DOHH2 (cell line): Measurements from ENCODE around the gene SLC35A3.

Experiments
- H3F3A ChIP-seq: fragments of 200-600 bp; sonication (generic), shearing (Covaris generic); 2 replicates; pipeline ENCODE4 v1.6.0; 2016; ENCODE audit warnings: antibody characterized with exemption, mild to moderate bottlenecking; ENCODE audit not compliant: control insufficient read depth, insufficient read depth
- H3K27ac ChIP-seq: fragments of 200-600 bp; sonication (generic); 2 replicates; pipeline ENCODE4 v1.5.1; 2014; ENCODE audit warnings: low read depth, mild to moderate bottlenecking, low read length, moderate library complexity
- H3K27me3 ChIP-seq: fragments of 200-600 bp; sonication (generic); 2 replicates; pipeline ENCODE4 v1.6.1; 2014; ENCODE audit warnings: mild to moderate bottlenecking, low read length, mixed read lengths; ENCODE audit not compliant: control insufficient read depth
- H3K36me3 ChIP-seq: fragments of 200-600 bp; sonication (generic); 2 replicates; pipeline ENCODE4 v1.6.1; 2014; ENCODE audit warnings: mild to moderate bottlenecking, low read length, moderate library complexity, mixed read lengths; ENCODE audit not compliant: control insufficient read depth
- H3K4me1 ChIP-seq: fragments of 200-600 bp; sonication (generic); 2 replicates; pipeline ENCODE4 v1.6.1; 2014; ENCODE audit warnings: mild to moderate bottlenecking, low read length, mixed read lengths; ENCODE audit not compliant: control insufficient read depth
- H3K4me2 ChIP-seq: fragments of 200-600 bp; sonication (generic); 2 replicates; pipeline ENCODE4 v1.6.0; 2014; ENCODE audit warnings: mild to moderate bottlenecking, low read length, moderate library complexity
- H3K4me3 ChIP-seq: fragments of 200-600 bp; sonication (generic); 2 replicates; pipeline ENCODE4 v1.5.1; 2014; ENCODE audit warnings: mild to moderate bottlenecking, low read length, mixed read lengths
- H3K79me2 ChIP-seq: fragments of 200-600 bp; sonication (generic); 2 replicates; pipeline ENCODE4 v1.6.1; 2014; ENCODE audit warnings: mild to moderate bottlenecking, low read length, mixed read lengths; ENCODE audit not compliant: control insufficient read depth
- H3K9me2 ChIP-seq: fragments of 200-600 bp; sonication (generic); replicated peaks from 2 replicates; pipeline ENCODE4 v1.6.1; 2014; ENCODE audit warnings: mild to moderate bottlenecking, low read length, mixed read lengths; ENCODE audit not compliant: control insufficient read depth
- H3K9me3 ChIP-seq: fragments of 200-600 bp; sonication (generic); 2 replicates; pipeline ENCODE4 v1.6.1; 2014; ENCODE audit warnings: antibody characterized with exemption, low read length, mixed read lengths; ENCODE audit not compliant: control insufficient read depth, insufficient read depth
- H4K20me1 ChIP-seq: fragments of 200-600 bp; sonication (generic); 2 replicates; pipeline ENCODE4 v1.6.0; 2014; ENCODE audit warnings: low read depth, mild to moderate bottlenecking, antibody characterized with exemption, low read length, moderate library complexity; ENCODE audit not compliant: control insufficient read depth, insufficient read depth
- EZH2phosphoT487 ChIP-seq: fragments of 200-600 bp; sonication (generic); IDR thresholded peaks from 2 replicates; pipeline ENCODE4 v1.6.1; 2017; ENCODE audit warnings: borderline replicate concordance, mild to moderate bottlenecking, antibody characterized with exemption, low read length, moderate library complexity, mixed read lengths
- TF ChIP-seq, protein P1 (sequence below): fragments of 200-600 bp; sonication (generic); IDR thresholded peaks from one replicate; pipeline ENCODE4 v1.5.1; 2014; ENCODE audit warnings: antibody characterized with exemption, mild to moderate bottlenecking, low read depth, low read length; ENCODE audit not compliant: poor library complexity, severe bottlenecking

SLC35A3 gene

DNA sequence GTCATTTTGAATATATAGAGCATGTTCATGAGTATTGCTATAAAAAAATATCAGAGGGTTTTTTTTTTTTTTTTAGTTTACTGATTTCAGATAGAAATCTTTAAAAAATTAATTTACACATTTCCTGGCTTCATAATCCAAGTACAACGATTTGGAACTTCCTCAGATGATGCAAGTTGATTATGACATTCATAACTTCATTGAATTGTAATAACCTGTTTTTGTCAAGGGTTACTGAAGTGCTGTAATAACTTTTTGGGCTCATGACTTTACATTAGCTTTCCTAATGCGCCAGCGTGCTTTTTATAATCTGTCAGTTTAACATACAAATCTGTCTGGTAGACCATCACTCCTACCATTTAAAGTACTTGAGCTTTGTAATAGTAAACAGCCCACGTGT, 81.6 kb downstream of the SLC35A3 start:
- Histone ChIP-seq H3K79me2 (peaks cover 93% of the 10 kb centered on the region), H3K9me2 (no peaks in the 10 kb centered on the region), H3K36me3 (peaks cover 55% of the 10 kb centered on the region), H3K27ac (no peak overlapping the region), H3F3A (peaks cover 3% of the 10 kb centered on the region; the same call in 1 of the 2 replicates), H4K20me1 (peaks cover 29% of the 10 kb centered on the region; the same call in 1 of the 2 replicates), H3K27me3 (no peaks in the 10 kb centered on the region), H3K9me3 (no peaks in the 10 kb centered on the region), H3K4me3 (no peak overlapping the region), H3K4me2 (no peak overlapping the region), H3K4me1 (peaks cover 27% of the 10 kb centered on the region)
- TF ChIP-seq EZH2phosphoT487, result no peak
- TF ChIP-seq, protein P1, sequence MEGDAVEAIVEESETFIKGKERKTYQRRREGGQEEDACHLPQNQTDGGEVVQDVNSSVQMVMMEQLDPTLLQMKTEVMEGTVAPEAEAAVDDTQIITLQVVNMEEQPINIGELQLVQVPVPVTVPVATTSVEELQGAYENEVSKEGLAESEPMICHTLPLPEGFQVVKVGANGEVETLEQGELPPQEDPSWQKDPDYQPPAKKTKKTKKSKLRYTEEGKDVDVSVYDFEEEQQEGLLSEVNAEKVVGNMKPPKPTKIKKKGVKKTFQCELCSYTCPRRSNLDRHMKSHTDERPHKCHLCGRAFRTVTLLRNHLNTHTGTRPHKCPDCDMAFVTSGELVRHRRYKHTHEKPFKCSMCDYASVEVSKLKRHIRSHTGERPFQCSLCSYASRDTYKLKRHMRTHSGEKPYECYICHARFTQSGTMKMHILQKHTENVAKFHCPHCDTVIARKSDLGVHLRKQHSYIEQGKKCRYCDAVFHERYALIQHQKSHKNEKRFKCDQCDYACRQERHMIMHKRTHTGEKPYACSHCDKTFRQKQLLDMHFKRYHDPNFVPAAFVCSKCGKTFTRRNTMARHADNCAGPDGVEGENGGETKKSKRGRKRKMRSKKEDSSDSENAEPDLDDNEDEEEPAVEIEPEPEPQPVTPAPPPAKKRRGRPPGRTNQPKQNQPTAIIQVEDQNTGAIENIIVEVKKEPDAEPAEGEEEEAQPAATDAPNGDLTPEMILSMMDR, result no peak

DNA sequence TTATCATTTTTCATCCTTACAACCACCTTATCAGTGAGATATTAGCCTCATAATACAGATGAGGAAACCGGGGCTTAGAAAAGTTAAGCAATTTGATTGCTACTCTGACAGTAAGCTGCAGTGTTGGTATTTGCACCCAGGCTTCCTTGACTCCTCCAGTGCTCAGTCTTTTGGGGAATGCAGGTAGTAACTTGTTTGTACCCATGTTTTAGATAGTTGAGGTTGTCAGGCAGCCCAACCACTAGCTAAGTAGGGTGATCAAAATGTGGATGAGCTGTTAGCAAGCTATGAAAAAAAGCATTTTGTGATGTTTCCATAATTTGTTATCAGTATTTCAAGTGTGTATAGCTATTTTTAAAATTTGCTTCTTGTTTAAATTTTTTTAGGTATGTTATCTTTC, 82.1 kb downstream of the SLC35A3 start:
- H3K27ac ChIP-seq, result no peak overlapping the region
- H4K20me1 ChIP-seq, result peaks cover 25% of the 10 kb centered on the region; the same call in 1 of the 2 replicates

DNA sequence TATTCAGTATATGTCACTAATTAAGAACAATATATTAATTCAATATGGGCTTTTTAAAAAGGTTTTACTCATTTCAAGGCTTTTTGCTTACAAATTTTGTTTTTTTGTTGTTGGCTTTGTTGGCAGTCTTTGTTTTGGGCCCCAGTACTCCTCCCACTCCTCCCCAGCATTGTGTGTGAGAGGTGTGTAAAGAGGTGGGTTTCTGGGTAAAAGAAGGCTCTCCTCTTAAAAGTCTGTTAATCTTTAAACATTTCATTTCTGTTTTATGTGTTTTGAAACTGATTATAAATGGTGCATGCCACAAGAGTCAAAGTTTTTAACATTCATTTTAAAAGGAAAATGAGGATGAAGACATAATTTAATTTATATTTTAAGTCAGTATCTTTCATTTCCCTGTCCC, 83.3 kb downstream of the SLC35A3 start:
- Histone ChIP-seq H3K4me2 (no peak overlapping the region), H3K9me2 (no peaks in the 10 kb centered on the region), H3F3A (peaks cover 3% of the 10 kb centered on the region; the same call in 1 of the 2 replicates), H3K36me3 (peaks cover 62% of the 10 kb centered on the region), H3K4me3 (no peak overlapping the region), H3K9me3 (no peaks in the 10 kb centered on the region), H3K79me2 (peaks cover 93% of the 10 kb centered on the region), H4K20me1 (peaks cover 21% of the 10 kb centered on the region; the same call in 1 of the 2 replicates), H3K4me1 (peaks cover 16% of the 10 kb centered on the region), H3K27me3 (no peaks in the 10 kb centered on the region), H3K27ac (no peak overlapping the region)
- TF ChIP-seq, protein P1, result no peak
- TF ChIP-seq EZH2phosphoT487, result no peak

More for the DNA sequence above, 82.1 kb downstream of the SLC35A3 start:
- H3K4me3 ChIP-seq, result no peak overlapping the region
- no peaks in the 10 kb centered on the region for H3K9me3 ChIP-seq
- peaks cover 93% of the 10 kb centered on the region for H3K79me2 ChIP-seq
- H3K4me2 ChIP-seq, result no peak overlapping the region
- peaks cover 57% of the 10 kb centered on the region for H3K36me3 ChIP-seq
- peaks cover 3% of the 10 kb centered on the region; the same call in 1 of the 2 replicates for H3F3A ChIP-seq
- TF ChIP-seq EZH2phosphoT487, result no peak
- TF ChIP-seq, protein P1, result no peak
- H3K27me3 ChIP-seq, result no peaks in the 10 kb centered on the region
- H3K9me2 ChIP-seq, result no peaks in the 10 kb centered on the region
- H3K4me1 ChIP-seq, result peaks cover 22% of the 10 kb centered on the region
